Transverse colon (tissue), 4 donors: ENCODE results near the gene FXYD5. TPM values are rescaled to one million over a fixed set of nuclear protein-coding genes. Genes with fewer than 3 reads are reported as not detected.

Source experiments
- DNase-seq: peaks from one replicate; pipeline ENCODE4 v3.0.0-alpha.2; 2019
- H3K27ac ChIP-seq, 4 donors: fragments of 200-600 bp; sonication (generic); 2 replicates each; pipeline ENCODE4 v1.5.1; 2016 to 2018; ENCODE audit warnings: inconsistent platforms in 4 of 4
- H3K27me3 ChIP-seq: fragments of 200-600 bp; sonication (generic); 2 replicates; pipeline ENCODE4 v1.5.1; 2017; ENCODE audit warnings: inconsistent platforms
- H3K36me3 ChIP-seq, 4 donors: fragments of 200-600 bp; sonication (generic); 2 replicates each; pipeline ENCODE4 v1.5.1; 2017 to 2019; ENCODE audit warnings: inconsistent platforms in 4 of 4
- H3K4me1 ChIP-seq, 4 donors: fragments of 200-600 bp; sonication (generic); 2 replicates each; pipeline ENCODE4 v1.5.1; 2017 to 2020; ENCODE audit warnings: inconsistent platforms in 4 of 4
- H3K4me3 ChIP-seq, 4 donors: fragments of 200-600 bp; sonication (generic); 1 replicate in 1 of 4; 2 replicates in 3 of 4; pipeline versions ENCODE4 v1.5.1 to v1.6.1; 2017 to 2019; ENCODE audit warnings: inconsistent platforms in 4 of 4
- H3K9me3 ChIP-seq, 2 donors: fragments of 200-600 bp; sonication (generic); 2 replicates each; pipeline ENCODE4 v1.5.1; 2017 to 2019; ENCODE audit warnings: inconsistent platforms in 2 of 2
- CTCF ChIP-seq, 5 experiments: fragments of 200-600 bp in 3 of 5; fragments of 450-650 bp in 2 of 5; sonication (generic) in 3 of 5; IDR thresholded peaks; 1 replicate in 2 of 5; 2 replicates in 3 of 5; pipeline ENCODE4 v1.5.1; 2016 to 2017; ENCODE audit warnings: antibody characterized with exemption in 5 of 5, inconsistent platforms in 3 of 5, mild to moderate bottlenecking in 2 of 5, moderate library complexity in 1 of 5
- EP300 ChIP-seq: sonication (generic); formaldehyde crosslinking; IDR thresholded peaks from one replicate; pipeline ENCODE4 v1.6.1; 2017; ENCODE audit warnings: antibody characterized with exemption, low read depth
- POLR2A ChIP-seq: fragments of 450-650 bp; IDR thresholded peaks from one replicate; pipeline ENCODE4 v1.6.1; 2016; ENCODE audit warnings: antibody characterized with exemption, mild to moderate bottlenecking, moderate library complexity
- POLR2AphosphoS5 ChIP-seq, 3 donors: sonication (generic); formaldehyde crosslinking; IDR thresholded peaks; one replicate each; pipeline ENCODE4 v1.6.1; 2016; ENCODE audit warnings: antibody characterized with exemption in 3 of 3
- WGBS, 2 donors: methylation state at CpG; one replicate each; pipeline ENCODE4 v1.1.5; 2018; ENCODE audit warnings: low coverage in 1 of 2; 5-methylcytosine and 5-hydroxymethylcytosine counted together
- in situ Hi-C, 4 donors: fragments of 200-750 bp; cut with MboI; loops; one replicate each; pipeline versions ENCODE4 v1.15.0 to v1.15.1; 2017; ENCODE audit warnings: low sequenced_read_pairs in 3 of 4, low pct_ligation_motif_present in 1 of 4, low pct_unique_long_range_greater_than_20kb in 1 of 4
- intact Hi-C: fragments of 100-400 bp; cut with DNase I; formaldehyde crosslinking; loops from one replicate; pipeline ENCODE4 v1.15.1; 2023; ENCODE audit warnings: low total_unique reads
- total RNA-seq, 4 donors: library from RNA; depleted of rRNA; stranded (reverse); fragments of >200 nt; gene quantifications; one replicate each; pipeline ENCODE4 v1.1.0, GENCODE V29; 2016

FXYD5 gene
- total RNA-seq, 4 donors from 2014 or later = 2.0 to 57.2 (median 15.1) TPM

GRCh38 chr19:35165200-35166058, 10.9 kb downstream of the FXYD5 start:
- in situ Hi-C loops = no loop called here
- Histone ChIP-seq H3K36me3 (peaks cover 0 to 7% (median 0%) of the 10 kb centered on the region in 4 donors), H3K27ac (no peak overlapping the region), H3K27me3 (no peaks in the 10 kb centered on the region), H3K9me3 (peaks cover 0 to 6% of the 10 kb centered on the region in 2 donors), H3K4me3 (no peak overlapping the region), H3K4me1 (no peaks in the 10 kb centered on the region)
- intact Hi-C loops = no loop called here
- no peak for DNase-seq
- WGBS, 2 donors = 69 to 77% methylated on average over 2 to 5 of the region's 5 CpGs
- no peak for TF ChIP-seq POLR2AphosphoS5 (IDR thresholded peaks at IDR 0.05)
- no peak for TF ChIP-seq EP300
- no peak for TF ChIP-seq CTCF (IDR thresholded peaks at IDR 0.05)

- intact Hi-C loops = no loop called here
- Histone ChIP-seq H3K9me3 (peaks cover 0 to 6% of the 10 kb centered on the region in 2 donors), H3K27ac (no peak overlapping the region), H3K4me1 (no peaks in the 10 kb centered on the region), H3K4me3 (no peak overlapping the region), H3K27me3 (no peaks in the 10 kb centered on the region), H3K36me3 (peaks cover 0 to 7% (median 0%) of the 10 kb centered on the region in 4 donors)
- DNase-seq = no peak
- in situ Hi-C loops = no loop called here
- 97 to 100% methylated on average over 2 to 7 of the region's 7 CpGs for WGBS, 2 donors
- TF ChIP-seq POLR2A (no peak), EP300 (no peak), CTCF (IDR thresholded peaks at IDR 0.05) (no peak), POLR2AphosphoS5 (IDR thresholded peaks at IDR 0.05) (no peak)
These were observed 11.8 kb downstream of the FXYD5 start for GRCh38 chr19:35166100-35167063.

DNA sequence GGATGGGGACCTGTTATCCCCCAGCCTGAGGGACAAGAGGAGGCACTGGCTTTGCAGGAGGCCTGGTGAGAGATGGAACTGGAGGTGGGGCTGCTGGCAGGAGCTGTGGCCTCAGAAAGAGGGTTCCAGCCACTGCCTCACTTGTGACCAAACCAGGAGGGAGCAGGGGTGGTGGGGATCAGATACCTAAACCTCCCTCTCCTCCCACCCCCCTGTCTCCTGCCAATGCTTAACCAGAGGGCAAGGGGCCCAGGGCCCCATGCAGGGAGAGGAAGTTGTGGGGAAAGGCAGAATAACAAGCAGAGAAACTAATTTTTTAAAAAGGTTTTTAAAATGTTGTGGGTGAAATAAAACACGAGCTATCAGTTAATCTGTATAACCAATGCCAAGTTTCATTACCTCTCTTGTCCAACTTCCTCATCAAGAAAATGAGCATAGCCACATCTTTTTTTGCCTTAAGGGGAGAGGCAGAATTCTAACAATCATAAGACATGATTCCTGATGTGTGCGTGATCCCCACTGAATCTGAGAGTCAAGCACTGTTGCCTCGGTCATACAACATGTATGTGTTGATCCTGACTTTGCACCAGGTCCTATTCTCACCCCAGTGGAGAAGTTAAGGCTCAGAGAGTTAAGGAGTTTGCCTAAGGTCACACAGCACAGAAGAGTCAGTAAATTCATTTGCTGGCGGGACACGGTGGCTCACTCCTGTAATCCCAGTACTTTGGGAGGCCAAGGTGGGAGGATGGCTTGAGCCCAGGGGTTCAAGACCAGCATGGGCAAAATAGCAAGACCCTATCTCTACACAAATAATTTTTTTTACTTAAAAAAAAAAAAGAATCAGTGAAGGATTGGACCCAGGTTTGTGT, 12.9 kb downstream of the FXYD5 start:
- no peak for DNase-seq
- Histone ChIP-seq H3K4me3 (no peak overlapping the region), H3K27me3 (no peaks in the 10 kb centered on the region), H3K36me3 (peaks cover 0 to 7% (median 0%) of the 10 kb centered on the region in 4 donors), H3K4me1 (no peaks in the 10 kb centered on the region), H3K9me3 (peaks cover 0 to 6% of the 10 kb centered on the region in 2 donors), H3K27ac (peak overlapping the region in 1 of 4 donors; percentile 18)
- TF ChIP-seq EP300 (no peak), CTCF (IDR thresholded peaks at IDR 0.05) (no peak), POLR2A (no peak), POLR2AphosphoS5 (IDR thresholded peaks at IDR 0.05) (no peak)
- 85 to 93% methylated on average over 3 to 5 of the region's 5 CpGs for WGBS, 2 donors
- intact Hi-C loops = no loop called here
- in situ Hi-C loops = no loop called here
